ENCODE results near the gene OCEL1. TPM values are rescaled to one million over a fixed set of nuclear protein-coding genes. Genes with fewer than 3 reads are reported as not detected.

OCEL1 gene
- total RNA-seq, 1 donor from 2014 or later, result 22.4 TPM

Other genes with a start within 250 kb of the OCEL1 start
- gene CPAMD8, start 199.4 kb upstream of the OCEL1 start, total RNA-seq, result 1.7 and 1.8 TPM in 2 replicates
- gene HAUS8, start 150.8 kb upstream of the OCEL1 start, total RNA-seq, result 15.8 and 17.8 TPM in 2 replicates
- gene MYO9B, start 150.4 kb upstream of the OCEL1 start, total RNA-seq, result 217 and 239 TPM in 2 replicates
- gene USE1, start 10.9 kb upstream of the OCEL1 start, total RNA-seq, result 41.9 and 43.4 TPM in 2 replicates
- 4.3 and 4.6 TPM in 2 replicates for gene NR2F6, start 19.7 kb downstream of the OCEL1 start, total RNA-seq
- 0.42 and 0.44 TPM in 2 replicates for gene USHBP1, start 38.5 kb downstream of the OCEL1 start, total RNA-seq
- 121 and 135 TPM in 2 replicates for gene BABAM1, start 41.2 kb downstream of the OCEL1 start, total RNA-seq
- 7.9 and 9.1 TPM in 2 replicates for gene ANKLE1, start 55.7 kb downstream of the OCEL1 start, total RNA-seq
- gene ABHD8, start 77.2 kb downstream of the OCEL1 start, total RNA-seq, result 5.4 and 6.6 TPM in 2 replicates
- gene MRPL34, start 79.6 kb downstream of the OCEL1 start, total RNA-seq, result 38.2 and 46.1 TPM in 2 replicates
- 31.1 and 31.7 TPM in 2 replicates for gene DDA1, start 83.3 kb downstream of the OCEL1 start, total RNA-seq
- gene ANO8, start 108.6 kb downstream of the OCEL1 start, total RNA-seq, result 2.1 and 2.2 TPM in 2 replicates
- gene GTPBP3, start 111.3 kb downstream of the OCEL1 start, total RNA-seq, result 32.4 and 40.2 TPM in 2 replicates
- 0.84 TPM in 1 of 2 replicates, not detected in the other for gene PLVAP, start 151.1 kb downstream of the OCEL1 start, total RNA-seq
- gene CCDC194, start 168.0 kb downstream of the OCEL1 start, total RNA-seq, result 1.7 and 3.9 TPM in 2 replicates
- 120 and 121 TPM in 2 replicates for gene BST2, start 179.4 kb downstream of the OCEL1 start, total RNA-seq
- 22.8 and 23.3 TPM in 2 replicates for gene MVB12A, start 193.8 kb downstream of the OCEL1 start, total RNA-seq
- gene TMEM221, start 222.4 kb downstream of the OCEL1 start, total RNA-seq, result not detected in 2 replicates
- gene NXNL1, start 234.7 kb downstream of the OCEL1 start, total RNA-seq, result not detected in 2 replicates
- gene SLC27A1, start 244.3 kb downstream of the OCEL1 start, total RNA-seq, result 4.3 and 4.6 TPM in 2 replicates